H1 (cell line): ENCODE results near the gene PHKG2. TPM values are rescaled to one million over a fixed set of nuclear protein-coding genes. Genes with fewer than 3 reads are reported as not detected.

ENCODE experiments used
- CTCF ChIA-PET: fragments of 300-600 bp; sonication (Branson Sonifier 250); formaldehyde crosslinking; loops from one replicate; lab custom pipeline; 2021; ENCODE audit not compliant: partially characterized antibody; lab: Charles Lee
- POLR2A ChIA-PET: fragments of 300-600 bp; sonication (Branson Sonifier 250); formaldehyde crosslinking; loops from one replicate; lab custom pipeline; 2021; ENCODE audit warnings: inconsistent platforms; ENCODE audit not compliant: partially characterized antibody; lab: Charles Lee
- DNase-seq, 2 experiments: peaks; one replicate each; pipeline versions ENCODE4 v3.0.0 to v3.0.0-alpha.2; 2010 to 2022; ENCODE audit warnings: low spot score in 2 of 2, low read depth in 1 of 2, mixed read lengths in 1 of 2
- FAIRE-seq: peaks from 2 replicates; lab custom pipeline; 2011; peaks lifted over from hg19 to GRCh38; lab: Jason Lieb, UNC
- H2AFZ ChIP-seq: 2 replicates; pipeline ENCODE4 v1.8.1; 2012; ENCODE audit warnings: low read length, inconsistent platforms
- H2AK5ac ChIP-seq: 2 replicates; pipeline ENCODE4 v1.6.1; 2013; ENCODE audit warnings: low read depth, low read length
- H2BK120ac ChIP-seq: replicated peaks from 2 replicates; pipeline ENCODE3; 2013; ENCODE audit warnings: low read depth, low read length, inconsistent platforms
- H2BK12ac ChIP-seq: 2 replicates; pipeline ENCODE4 v1.6.1; 2013; ENCODE audit warnings: low read depth, low read length
- H2BK15ac ChIP-seq: 2 replicates; pipeline ENCODE4 v1.6.1; 2013; ENCODE audit warnings: low read length
- H2BK20ac ChIP-seq: 2 replicates; pipeline ENCODE4 v1.6.1; 2013; ENCODE audit warnings: low read length
- H2BK5ac ChIP-seq: 2 replicates; pipeline ENCODE4 v1.6.1; 2013; ENCODE audit warnings: low read depth, low read length
- H3K14ac ChIP-seq: 2 replicates; pipeline ENCODE4 v1.6.1; 2013; ENCODE audit warnings: inconsistent platforms; ENCODE audit not compliant: insufficient read length
- H3K18ac ChIP-seq: 2 replicates; pipeline ENCODE4 v1.6.1; 2013; ENCODE audit warnings: low read length; ENCODE audit errors: extremely low read depth
- H3K23ac ChIP-seq: 2 replicates; pipeline ENCODE4 v1.6.1; 2013; ENCODE audit warnings: inconsistent platforms; ENCODE audit not compliant: insufficient read length
- H3K23me2 ChIP-seq: 2 replicates; pipeline ENCODE4 v1.6.1; 2013; ENCODE audit warnings: low read depth, low read length
- H3K27ac ChIP-seq: 2 replicates; pipeline ENCODE4 v1.6.1; 2011; ENCODE audit warnings: low read depth, low read length, inconsistent platforms
- H3K27me3 ChIP-seq, 4 experiments: replicated peaks in 1 of 4; 1 replicate in 1 of 4; 2 replicates in 3 of 4; pipeline versions ENCODE4 v1.6.1 to v1.8.1; 2011 to 2013; ENCODE audit warnings: low read length in 3 of 4, mild to moderate bottlenecking in 3 of 4, inconsistent platforms in 2 of 4, mixed read lengths in 2 of 4, moderate library complexity in 1 of 4; ENCODE audit not compliant: control insufficient read depth in 3 of 4, insufficient read depth in 3 of 4; ENCODE audit errors: extremely low read depth in 1 of 4
- H3K36me3 ChIP-seq, 4 experiments: 2 replicates each; pipeline versions ENCODE4 v1.6.1 to v1.8.1; 2011 to 2013; ENCODE audit warnings: mild to moderate bottlenecking in 4 of 4, low read length in 3 of 4, moderate library complexity in 2 of 4, control low read depth in 1 of 4, inconsistent platforms in 1 of 4; ENCODE audit not compliant: insufficient read depth in 4 of 4, control insufficient read depth in 2 of 4
- H3K4ac ChIP-seq: replicated peaks from 2 replicates; pipeline ENCODE3; 2013; ENCODE audit warnings: low read length, low read depth, mixed read lengths, inconsistent platforms; ENCODE audit not compliant: insufficient read length
- H3K4me1 ChIP-seq, 4 experiments: replicated peaks in 1 of 4; 1 replicate in 1 of 4; 2 replicates in 3 of 4; pipeline versions ENCODE4 v1.6.1 to v1.8.1; 2011 to 2013; ENCODE audit warnings: low read length in 3 of 4, inconsistent platforms in 2 of 4, mixed read lengths in 1 of 4; ENCODE audit not compliant: insufficient read depth in 4 of 4, control insufficient read depth in 3 of 4
- H3K4me2 ChIP-seq, 2 experiments: 2 replicates each; pipeline versions ENCODE4 v1.6.1 to v1.8.1; 2011 to 2013; ENCODE audit warnings: low read depth in 2 of 2, low read length in 2 of 2, control low read depth in 1 of 2, inconsistent platforms in 1 of 2, mild to moderate bottlenecking in 1 of 2; ENCODE audit not compliant: insufficient read depth in 1 of 2
- H3K4me3 ChIP-seq, 4 experiments: fragments of 200-600, 300-600 bp in 1 of 4; sonication (generic), shearing (Covaris generic), sonication (Bioruptor Twin) in 1 of 4; 2 replicates each; pipeline versions ENCODE4 v1.5.1 to v1.8.1; 2011 to 2016; ENCODE audit warnings: low read length in 4 of 4, low read depth in 3 of 4, control low read depth in 2 of 4, inconsistent platforms in 2 of 4, mild to moderate bottlenecking in 2 of 4, mixed read lengths in 1 of 4, moderate library complexity in 1 of 4; ENCODE audit not compliant: insufficient read depth in 2 of 4; ENCODE audit errors: extremely low read depth in 1 of 4
- H3K56ac ChIP-seq: replicated peaks from 2 replicates; pipeline ENCODE3; 2013; ENCODE audit warnings: low read depth, mild to moderate bottlenecking, mixed read lengths, low read length, inconsistent platforms; ENCODE audit not compliant: insufficient read length
- H3K79me1 ChIP-seq: 2 replicates; pipeline ENCODE4 v1.6.1; 2013; ENCODE audit warnings: low read depth, low read length, control low read depth
- H3K79me2 ChIP-seq, 2 experiments: 2 replicates each; pipeline versions ENCODE4 v1.6.1 to v1.8.1; 2012 to 2013; ENCODE audit warnings: low read length in 2 of 2, mild to moderate bottlenecking in 2 of 2, inconsistent platforms in 1 of 2; ENCODE audit not compliant: insufficient read depth in 2 of 2, control insufficient read depth in 1 of 2
- H3K9ac ChIP-seq, 4 experiments: replicated peaks in 1 of 4; 1 replicate in 1 of 4; 2 replicates in 3 of 4; pipeline versions ENCODE4 v1.6.1 to v1.8.1; 2011 to 2013; ENCODE audit warnings: low read depth in 3 of 4, low read length in 3 of 4, control low read depth in 2 of 4, mild to moderate bottlenecking in 2 of 4, moderate library complexity in 2 of 4, inconsistent platforms in 1 of 4; ENCODE audit errors: extremely low read depth in 1 of 4
- H3K9me3 ChIP-seq, 2 experiments: 2 replicates each; pipeline versions ENCODE4 v1.6.1 to v1.8.1; 2012 to 2013; ENCODE audit warnings: mild to moderate bottlenecking in 2 of 2, moderate library complexity in 2 of 2, control low read depth in 1 of 2, inconsistent platforms in 1 of 2, low read depth in 1 of 2, low read length in 1 of 2, mixed read lengths in 1 of 2; ENCODE audit not compliant: insufficient read depth in 2 of 2
- H4K20me1 ChIP-seq, 2 experiments: replicated peaks in 1 of 2; 2 replicates each; pipeline versions ENCODE3 to v1.8.1; 2011 to 2013; ENCODE audit warnings: inconsistent platforms in 2 of 2, low read length in 2 of 2, mild to moderate bottlenecking in 1 of 2; ENCODE audit not compliant: insufficient read depth in 2 of 2, control insufficient read depth in 1 of 2
- H4K5ac ChIP-seq: 2 replicates; pipeline ENCODE4 v1.6.1; 2013; ENCODE audit warnings: low read length, low read depth, mixed read lengths, inconsistent platforms; ENCODE audit not compliant: insufficient read length
- H4K8ac ChIP-seq: 2 replicates; pipeline ENCODE4 v1.8.0; 2013; ENCODE audit warnings: mild to moderate bottlenecking, moderate library complexity, low read length, inconsistent platforms; ENCODE audit not compliant: insufficient read depth; ENCODE audit errors: extremely low read depth
- H4K91ac ChIP-seq: replicated peaks from 2 replicates; pipeline ENCODE3; 2013; ENCODE audit warnings: low read length, mixed read lengths, inconsistent platforms; ENCODE audit not compliant: insufficient read length
- CBX8 ChIP-seq: fragments of 300-800, 300-1000 bp; sonication (generic); IDR thresholded peaks from 2 replicates; pipeline ENCODE4 v1.7.1; 2016; ENCODE audit warnings: low read depth, low read length, borderline replicate concordance
- FOSL1 ChIP-seq: IDR thresholded peaks from 2 replicates; pipeline ENCODE4 v1.6.1; 2011; ENCODE audit warnings: mild to moderate bottlenecking, low read depth, low read length, moderate library complexity; ENCODE audit not compliant: insufficient read depth
- JUND ChIP-seq: IDR thresholded peaks from 2 replicates; pipeline ENCODE4 v1.6.1; 2011; ENCODE audit warnings: mild to moderate bottlenecking, improper control_type of control experiment, low read length
- PHF8 ChIP-seq: fragments of 200-600 bp; sonication (generic); conservative IDR thresholded peaks from 2 replicates; pipeline ENCODE4 v1.7.1; 2012; ENCODE audit warnings: low read depth, mild to moderate bottlenecking, inconsistent platforms, low read length, moderate library complexity
- RBBP5 ChIP-seq: IDR thresholded peaks from 2 replicates; pipeline ENCODE4 v1.7.1; 2012; ENCODE audit warnings: low read depth, mild to moderate bottlenecking, inconsistent platforms, low read length, moderate library complexity, borderline replicate concordance
- TAF1 ChIP-seq: IDR thresholded peaks from 2 replicates; pipeline ENCODE4 v1.6.1; 2011; ENCODE audit warnings: mild to moderate bottlenecking, low read depth, low read length
- TEAD4 ChIP-seq: IDR thresholded peaks from 2 replicates; pipeline ENCODE4 v1.6.1; 2012; ENCODE audit warnings: low read depth, low read length, inconsistent platforms, mixed read lengths
- WGBS, 2 experiments: shearing (Covaris generic) in 1 of 2; methylation state at CpG; one replicate each; pipeline versions ENCODE4 v1.1.6 to v1.1.7; 2013 to 2015; ENCODE audit warnings: low lambda C conversion rate in 2 of 2, mixed read lengths in 2 of 2, inconsistent platforms in 1 of 2, low coverage in 1 of 2, missing lambda C conversion rate in 1 of 2; ENCODE audit not compliant: insufficient replicate concordance in 2 of 2, insufficient coverage in 1 of 2, insufficient read length in 1 of 2; ENCODE audit errors: extremely low coverage in 1 of 2, missing lambda C conversion rate in 1 of 2; 5-methylcytosine and 5-hydroxymethylcytosine counted together
- polyA plus RNA-seq, 7 experiments: library from polyadenylated mRNA; depleted of rRNA in 3 of 7; stranded (reverse) in 5 of 7; unstranded in 2 of 7; fragments of >200 nt in 5 of 7; fragments of 200-250 nt in 2 of 7; gene quantifications; 1 replicate in 5 of 7; 2 replicates in 1 of 7; 4 replicates in 1 of 7; pipeline versions ENCODE4 v1.2.1 to v1.2.3, GENCODE V29; 2011 to 2013; ENCODE audit warnings: missing spikeins in 2 of 7, mixed read lengths in 2 of 7
- total RNA-seq: library from RNA; stranded (reverse); fragmentation: NEBNext Ultra II Directional; extraction: Animal tissue kit (Norgen Biotek cat#: 25700); gene quantifications from 2 replicates; pipeline ENCODE4 v1.2.1, GENCODE V29; 2021
- TF ChIP-seq, protein P1 (sequence below): IDR thresholded peaks from 2 replicates; pipeline ENCODE4 v1.6.1; 2011; ENCODE audit warnings: low read length, improper control_type of control experiment

The PHKG2 gene
- total and polyA plus RNA-seq, 2 of the 8 experiments (the other 6 are each of a cell fraction or from before 2014, with no cell fraction given) = 36.0 to 53.4 TPM

GRCh38 chr16:30773826-30774225 lies 25.6 kb downstream of the PHKG2 start:
- H4K8ac ChIP-seq = no peak overlapping the region
- no peak overlapping the region for H3K14ac ChIP-seq
- H2AK5ac ChIP-seq = no peak overlapping the region
- H3K23me2 ChIP-seq = peaks cover 4% of the 10 kb centered on the region; the same call in 1 of the 2 replicates
- H3K23ac ChIP-seq = no peak overlapping the region
- H3K9ac ChIP-seq = no peak overlapping the region
- peaks cover 0 to 9% (median 5%) of the 10 kb centered on the region in 4 experiments; a peak in 5 of 7 replicates for H3K4me1 ChIP-seq
- no peaks in the 10 kb centered on the region for H3K27me3 ChIP-seq
- no peak overlapping the region for H2BK20ac ChIP-seq
- H2BK5ac ChIP-seq = no peak overlapping the region
- no peak overlapping the region for H4K5ac ChIP-seq
- H2AFZ ChIP-seq = no peak overlapping the region
- no peaks in the 10 kb centered on the region for H3K79me2 ChIP-seq
- no peak overlapping the region for H3K4me3 ChIP-seq
- peaks cover 25 to 47% (median 40%) of the 10 kb centered on the region in 4 experiments for H3K36me3 ChIP-seq
- H3K9me3 ChIP-seq = no peaks in the 10 kb centered on the region
- H3K79me1 ChIP-seq = no peaks in the 10 kb centered on the region; the same call in 1 of the 2 replicates
- no peak overlapping the region for H3K4me2 ChIP-seq
- TF ChIP-seq, protein P1, sequence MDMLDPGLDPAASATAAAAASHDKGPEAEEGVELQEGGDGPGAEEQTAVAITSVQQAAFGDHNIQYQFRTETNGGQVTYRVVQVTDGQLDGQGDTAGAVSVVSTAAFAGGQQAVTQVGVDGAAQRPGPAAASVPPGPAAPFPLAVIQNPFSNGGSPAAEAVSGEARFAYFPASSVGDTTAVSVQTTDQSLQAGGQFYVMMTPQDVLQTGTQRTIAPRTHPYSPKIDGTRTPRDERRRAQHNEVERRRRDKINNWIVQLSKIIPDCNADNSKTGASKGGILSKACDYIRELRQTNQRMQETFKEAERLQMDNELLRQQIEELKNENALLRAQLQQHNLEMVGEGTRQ = no peak
- TF ChIP-seq TAF1 (no peak), PHF8 (no peak), TEAD4 (no peak), RBBP5 (no peak), JUND (no peak), FOSL1 (no peak), CBX8 (no peak)
- H3K56ac ChIP-seq = no peak overlapping the region
- no peak overlapping the region for H4K91ac ChIP-seq
- H2BK15ac ChIP-seq = no peak overlapping the region
- ChIA-PET POLR2A (interaction anchor here (0.7 to 6.5 kb wide), 11 partner anchors 9 to 124 kb away, joined by 3 to 63 read pairs (median 10); partner anchors contain the start of genes CFAP119, PHKG2, RNF40 and ZNF629), CTCF (interaction anchor here (1.1 to 1.4 kb wide), 3 partner anchors 13 to 147 kb away, joined by 3 to 5 read pairs (median 3); no protein-coding TSS in a partner anchor)
- no peak for FAIRE-seq
- WGBS, 2 experiments = 97% methylated on average over 14 of the region's 14 CpGs; no CpG with 5 or more reads in 1 of the 2 experiments
- DNase-seq = no peak
- H2BK12ac ChIP-seq = no peak overlapping the region
- no peak overlapping the region for H3K4ac ChIP-seq
- H2BK120ac ChIP-seq = no peak overlapping the region
- H4K20me1 ChIP-seq = peaks cover 4 to 44% of the 10 kb centered on the region in 2 experiments
- H3K18ac ChIP-seq = no peak overlapping the region
- no peak overlapping the region for H3K27ac ChIP-seq
